Measurements from ENCODE around the gene COX7A2L.
"Not testable (repeated sequence)": the region's sequence is repeated elsewhere in the genome, so short reads cannot be mapped to it uniquely, and the experiment has no call there.

The COX7A2L gene

GRCh38 chr2:42366411-42366810, 5.4 kb upstream of the COX7A2L start:
- no peak for DNase-seq

GRCh38 chr2:42364658-42365057, 3.6 kb upstream of the COX7A2L start:
- no peak for DNase-seq

GRCh38 chr2:42363413-42363812, 2.4 kb upstream of the COX7A2L start:
- DNase-seq: no peak

GRCh38 chr2:42361728-42362283, 789 bp upstream of the COX7A2L start:
- DNase-seq: no peak

- no peak for DNase-seq
Observed at GRCh38 chr2:42360493-42360889, 526 bp downstream of the COX7A2L start.

- no peak for DNase-seq
Observed at GRCh38 chr2:42359965-42360483, 993 bp downstream of the COX7A2L start.

GRCh38 chr2:42359304-42359964, 1.6 kb downstream of the COX7A2L start:
- DNase-seq: no peak

- DNase-seq: no peak
Observed at GRCh38 chr2:42353792-42354429, 7.1 kb downstream of the COX7A2L start.

GRCh38 chr2:42351864-42352263, 9.2 kb downstream of the COX7A2L start:
- DNase-seq: no peak

GRCh38 chr2:42350434-42351063, 10.5 kb downstream of the COX7A2L start:
- no peak for DNase-seq

GRCh38 chr2:42348113-42348805, 12.8 kb downstream of the COX7A2L start:
- no peak for DNase-seq

GRCh38 chr2:42347518-42347917, 13.5 kb downstream of the COX7A2L start:
- not testable (repeated sequence) for DNase-seq

GRCh38 chr2:42346856-42347255, 14.2 kb downstream of the COX7A2L start:
- DNase-seq: not testable (repeated sequence)

GRCh38 chr2:42345986-42346385, 15.0 kb downstream of the COX7A2L start:
- no peak for DNase-seq

- DNase-seq: no peak
Observed at GRCh38 chr2:42342795-42343241, 18.2 kb downstream of the COX7A2L start.

GRCh38 chr2:42342061-42342794, 18.8 kb downstream of the COX7A2L start:
- DNase-seq: no peak

- DNase-seq: no peak
Observed at GRCh38 chr2:42340938-42341636, 19.9 kb downstream of the COX7A2L start.

GRCh38 chr2:42340045-42340937, 20.7 kb downstream of the COX7A2L start:
- no peak for DNase-seq

GRCh38 chr2:42339191-42339912, 21.7 kb downstream of the COX7A2L start:
- no peak for DNase-seq
